SK-N-SH treated with all-trans-retinoic acid at 6 μM for 48 hours (cell line): ENCODE results near the gene ATP1A2.

ENCODE experiments used
- ATAC-seq: fragments of 200-7000 bp; cut with Tn5 transposase; 3 replicates; pipeline ENCODE4 v1.9.1; 2020; ENCODE audit warnings: mild to moderate bottlenecking, moderate library complexity
- ARNTL ChIP-seq: fragments of 450-650 bp; formaldehyde crosslinking; IDR thresholded peaks from 2 replicates; pipeline ENCODE4 v1.5.0; 2020; ENCODE audit warnings: low read depth, mild to moderate bottlenecking, moderate library complexity, borderline replicate concordance
- BACH2 ChIP-seq: fragments of 250-450 bp; sonication (Bioruptor Pico); IDR thresholded peaks from 2 replicates; pipeline ENCODE4 v1.9.0; 2021; ENCODE audit warnings: mild to moderate bottlenecking, borderline replicate concordance
- CSDC2 ChIP-seq: fragments of 250-450 bp; sonication (Bioruptor Pico); IDR thresholded peaks from 2 replicates; pipeline ENCODE4 v1.5.0; 2020; ENCODE audit warnings: mild to moderate bottlenecking, moderate library complexity
- ESRRG ChIP-seq: fragments of 250-450 bp; sonication (Bioruptor Pico); IDR thresholded peaks from 2 replicates; pipeline ENCODE4 v1.6.1; 2021; ENCODE audit warnings: mild to moderate bottlenecking
- GLIS3 ChIP-seq: fragments of 250-450 bp; sonication (Bioruptor Pico); IDR thresholded peaks from 2 replicates; pipeline ENCODE4 v1.5.0; 2020; ENCODE audit warnings: mild to moderate bottlenecking, moderate library complexity
- OSR1 ChIP-seq: fragments of 250-450 bp; sonication (Bioruptor Pico); IDR thresholded peaks from 2 replicates; pipeline ENCODE4 v1.8.0; 2022; ENCODE audit warnings: moderate library complexity, mild to moderate bottlenecking, inconsistent platforms
- PPARA ChIP-seq: fragments of 250-450 bp; sonication (Bioruptor Pico); IDR thresholded peaks from 2 replicates; pipeline ENCODE4 v1.5.0; 2020; ENCODE audit warnings: mild to moderate bottlenecking, borderline replicate concordance
- RARB ChIP-seq: fragments of 250-450 bp; sonication (Bioruptor Pico); IDR thresholded peaks from 2 replicates; pipeline ENCODE4 v1.8.0; 2021; ENCODE audit warnings: mild to moderate bottlenecking, moderate library complexity
- SNAI2 ChIP-seq: fragments of 250-450 bp; sonication (Bioruptor Pico); IDR thresholded peaks from 2 replicates; pipeline ENCODE4 v1.5.0; 2020; ENCODE audit warnings: mild to moderate bottlenecking, moderate library complexity
- ZC3H10 ChIP-seq: fragments of 250-450 bp; sonication (Bioruptor Pico); IDR thresholded peaks from 2 replicates; pipeline ENCODE4 v1.5.1; 2021; ENCODE audit warnings: mild to moderate bottlenecking, moderate library complexity
- ZFP3 ChIP-seq: fragments of 250-450 bp; sonication (Bioruptor Pico); IDR thresholded peaks from 2 replicates; pipeline ENCODE4 v1.5.0; 2020; ENCODE audit warnings: mild to moderate bottlenecking, moderate library complexity
- ZFP30 ChIP-seq: fragments of 450-650 bp; formaldehyde crosslinking; IDR thresholded peaks from 2 replicates; pipeline ENCODE4 v1.5.0; 2022; ENCODE audit warnings: mild to moderate bottlenecking, moderate library complexity
- ZNF565 ChIP-seq: fragments of 450-650 bp; formaldehyde crosslinking; conservative IDR thresholded peaks from 2 replicates; pipeline ENCODE4 v1.5.0; 2020; ENCODE audit warnings: low read depth, mild to moderate bottlenecking, moderate library complexity
- ZNF70 ChIP-seq: fragments of 450-650 bp; formaldehyde crosslinking; IDR thresholded peaks from 2 replicates; pipeline ENCODE4 v1.5.0; 2020; ENCODE audit warnings: mild to moderate bottlenecking, moderate library complexity
- ZNF8 ChIP-seq: fragments of 450-650 bp; formaldehyde crosslinking; IDR thresholded peaks from 2 replicates; pipeline ENCODE4 v1.5.0; 2020; ENCODE audit warnings: mild to moderate bottlenecking, moderate library complexity
- TF ChIP-seq, protein P1 (sequence below): fragments of 250-450 bp; sonication (Bioruptor Pico); IDR thresholded peaks from 2 replicates; pipeline ENCODE4 v1.5.1; 2021; ENCODE audit warnings: mild to moderate bottlenecking, moderate library complexity
- TF ChIP-seq, protein P2 (sequence below): fragments of 250-450 bp; sonication (Bioruptor Pico); IDR thresholded peaks from 2 replicates; pipeline ENCODE4 v1.8.0; 2020; ENCODE audit warnings: mild to moderate bottlenecking, moderate library complexity, borderline replicate concordance
- TF ChIP-seq, protein P3 (sequence below): fragments of 250-450 bp; sonication (Bioruptor Pico); IDR thresholded peaks from 2 replicates; pipeline ENCODE4 v1.8.0; 2021; ENCODE audit warnings: low read depth, mild to moderate bottlenecking, moderate library complexity, borderline replicate concordance

ATP1A2 gene

DNA sequence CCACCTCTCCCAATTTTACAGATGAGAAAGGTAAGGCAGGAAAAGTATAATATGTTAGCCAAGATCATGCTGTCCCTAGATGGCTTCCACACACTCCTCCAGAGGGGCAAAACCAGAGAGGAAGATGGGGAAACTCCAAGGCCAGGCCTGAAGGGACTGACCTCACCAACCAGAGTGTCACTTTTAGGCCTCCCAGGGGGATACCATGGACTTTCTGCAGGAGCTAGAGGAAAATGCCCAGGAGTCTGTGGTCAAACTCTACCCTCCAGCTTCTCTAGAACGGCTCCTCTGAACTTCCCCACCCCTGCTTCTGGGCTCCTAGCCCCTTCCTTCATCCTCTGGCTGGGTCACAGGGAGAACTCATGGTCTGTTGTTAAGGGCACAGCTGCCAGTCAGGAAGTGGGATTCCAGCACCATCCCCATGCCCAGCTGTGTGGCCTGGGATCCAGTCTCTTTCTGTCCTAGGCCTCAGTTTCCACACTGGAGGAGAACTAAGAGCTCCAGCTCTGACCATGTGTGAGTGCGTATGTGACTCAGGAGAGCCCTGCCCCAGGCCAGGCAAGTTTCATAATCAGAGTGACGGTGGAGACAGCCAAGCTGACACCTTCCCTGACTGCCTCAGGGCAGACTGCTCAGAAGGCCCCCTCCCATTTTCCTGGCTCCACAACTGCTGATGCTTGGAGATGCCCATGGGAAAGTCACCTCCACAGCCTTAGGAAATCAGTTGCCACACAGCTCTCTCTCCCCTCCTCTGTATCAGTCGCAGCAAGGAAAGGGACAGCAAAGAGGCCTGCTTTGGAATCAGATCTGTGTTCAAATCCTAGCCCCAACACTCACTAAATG is 19.1 kb upstream of the ATP1A2 start:
- TF ChIP-seq BACH2 (CRISPR knock-in tag) = no peak
- no peak for TF ChIP-seq ZC3H10 (CRISPR knock-in tag)
- no peak for TF ChIP-seq ZFP3 (CRISPR knock-in tag)
- TF ChIP-seq ZNF8 (CRISPR knock-in tag) = no peak
- TF ChIP-seq, protein P1, sequence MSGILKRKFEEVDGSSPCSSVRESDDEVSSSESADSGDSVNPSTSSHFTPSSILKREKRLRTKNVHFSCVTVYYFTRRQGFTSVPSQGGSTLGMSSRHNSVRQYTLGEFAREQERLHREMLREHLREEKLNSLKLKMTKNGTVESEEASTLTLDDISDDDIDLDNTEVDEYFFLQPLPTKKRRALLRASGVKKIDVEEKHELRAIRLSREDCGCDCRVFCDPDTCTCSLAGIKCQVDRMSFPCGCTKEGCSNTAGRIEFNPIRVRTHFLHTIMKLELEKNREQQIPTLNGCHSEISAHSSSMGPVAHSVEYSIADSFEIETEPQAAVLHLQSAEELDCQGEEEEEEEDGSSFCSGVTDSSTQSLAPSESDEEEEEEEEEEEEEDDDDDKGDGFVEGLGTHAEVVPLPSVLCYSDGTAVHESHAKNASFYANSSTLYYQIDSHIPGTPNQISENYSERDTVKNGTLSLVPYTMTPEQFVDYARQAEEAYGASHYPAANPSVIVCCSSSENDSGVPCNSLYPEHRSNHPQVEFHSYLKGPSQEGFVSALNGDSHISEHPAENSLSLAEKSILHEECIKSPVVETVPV (CRISPR knock-in tag) = no peak
- no peak for ATAC-seq

- TF ChIP-seq, protein P1 (CRISPR knock-in tag) = no peak
- TF ChIP-seq OSR1 (CRISPR knock-in tag) (no peak), PPARA (no peak), ZC3H10 (CRISPR knock-in tag) (no peak)
- TF ChIP-seq, protein P2, sequence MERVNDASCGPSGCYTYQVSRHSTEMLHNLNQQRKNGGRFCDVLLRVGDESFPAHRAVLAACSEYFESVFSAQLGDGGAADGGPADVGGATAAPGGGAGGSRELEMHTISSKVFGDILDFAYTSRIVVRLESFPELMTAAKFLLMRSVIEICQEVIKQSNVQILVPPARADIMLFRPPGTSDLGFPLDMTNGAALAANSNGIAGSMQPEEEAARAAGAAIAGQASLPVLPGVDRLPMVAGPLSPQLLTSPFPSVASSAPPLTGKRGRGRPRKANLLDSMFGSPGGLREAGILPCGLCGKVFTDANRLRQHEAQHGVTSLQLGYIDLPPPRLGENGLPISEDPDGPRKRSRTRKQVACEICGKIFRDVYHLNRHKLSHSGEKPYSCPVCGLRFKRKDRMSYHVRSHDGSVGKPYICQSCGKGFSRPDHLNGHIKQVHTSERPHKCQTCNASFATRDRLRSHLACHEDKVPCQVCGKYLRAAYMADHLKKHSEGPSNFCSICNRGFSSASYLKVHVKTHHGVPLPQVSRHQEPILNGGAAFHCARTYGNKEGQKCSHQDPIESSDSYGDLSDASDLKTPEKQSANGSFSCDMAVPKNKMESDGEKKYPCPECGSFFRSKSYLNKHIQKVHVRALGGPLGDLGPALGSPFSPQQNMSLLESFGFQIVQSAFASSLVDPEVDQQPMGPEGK (CRISPR knock-in tag) = no peak
- TF ChIP-seq, all 23 proteins: peak for 0
- ATAC-seq = no peak
These were observed 18.2 kb upstream of the ATP1A2 start for GRCh38 chr1:160097151-160097910.

DNA sequence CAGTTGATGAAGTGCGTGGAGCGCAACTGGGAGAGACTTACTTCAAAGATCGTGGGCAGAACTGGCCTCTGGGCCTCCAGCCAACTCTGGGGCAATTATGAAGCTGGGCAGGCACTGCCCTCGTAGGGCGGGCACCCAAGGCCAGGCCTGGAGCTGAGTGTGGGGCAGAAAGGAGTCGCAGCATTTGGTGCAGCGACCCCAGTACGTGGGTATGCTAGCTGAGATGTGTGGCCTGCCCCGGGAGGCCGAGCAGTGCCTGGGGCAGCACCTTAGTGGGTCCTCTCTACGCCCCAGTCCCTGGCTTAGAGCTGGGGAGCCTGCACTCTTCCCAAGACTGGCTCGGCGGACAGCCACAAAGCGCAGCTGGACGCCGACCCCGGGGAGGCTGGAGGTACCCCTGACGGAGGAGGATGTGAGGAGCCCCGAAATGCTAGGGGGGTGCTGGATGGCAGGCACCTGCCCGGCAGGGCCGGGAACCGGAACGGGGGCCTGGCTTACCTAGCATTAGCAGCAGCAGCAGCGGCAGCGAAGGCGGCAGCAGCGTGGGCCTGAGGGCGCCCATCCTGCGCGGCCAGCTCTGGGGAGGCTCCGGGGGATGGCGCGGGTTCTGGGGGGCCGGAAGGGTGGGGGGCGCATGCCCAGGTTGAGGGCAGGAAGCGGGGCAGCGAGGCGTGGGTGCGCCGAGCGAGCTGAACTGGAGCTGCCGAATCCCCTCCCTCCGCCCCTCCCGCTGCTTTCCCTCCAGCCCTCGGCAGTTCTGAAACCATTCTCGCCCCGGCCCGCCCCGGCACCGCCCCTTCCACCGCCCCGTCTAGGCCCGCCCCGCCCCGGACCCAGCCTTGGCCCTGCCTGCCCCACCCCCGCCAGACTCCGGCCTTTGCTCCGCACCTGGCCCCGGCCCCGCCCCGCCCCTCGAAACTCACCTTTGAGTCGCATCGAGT is 17.4 kb upstream of the ATP1A2 start, which contains the start of gene IGSF8:
IGSF8 (minus strand) TSS at position 709 of the 941 bp plus-strand sequence; CDS start at position 562, 147 bp downstream.
- TF ChIP-seq ESRRG (CRISPR knock-in tag) (no peak), ARNTL (CRISPR knock-in tag) (no peak), BACH2 (CRISPR knock-in tag) (no peak), ZC3H10 (CRISPR knock-in tag) (no peak), ZFP30 (CRISPR knock-in tag) (no peak), ZNF8 (CRISPR knock-in tag) (no peak), RARB (CRISPR knock-in tag) (no peak), GLIS3 (CRISPR knock-in tag) (no peak), CSDC2 (no peak), PPARA (no peak), ZFP3 (CRISPR knock-in tag) (no peak), ZNF565 (CRISPR knock-in tag) (no peak), SNAI2 (CRISPR knock-in tag) (no peak), ZNF70 (CRISPR knock-in tag) (no peak)
- TF ChIP-seq, protein P3, sequence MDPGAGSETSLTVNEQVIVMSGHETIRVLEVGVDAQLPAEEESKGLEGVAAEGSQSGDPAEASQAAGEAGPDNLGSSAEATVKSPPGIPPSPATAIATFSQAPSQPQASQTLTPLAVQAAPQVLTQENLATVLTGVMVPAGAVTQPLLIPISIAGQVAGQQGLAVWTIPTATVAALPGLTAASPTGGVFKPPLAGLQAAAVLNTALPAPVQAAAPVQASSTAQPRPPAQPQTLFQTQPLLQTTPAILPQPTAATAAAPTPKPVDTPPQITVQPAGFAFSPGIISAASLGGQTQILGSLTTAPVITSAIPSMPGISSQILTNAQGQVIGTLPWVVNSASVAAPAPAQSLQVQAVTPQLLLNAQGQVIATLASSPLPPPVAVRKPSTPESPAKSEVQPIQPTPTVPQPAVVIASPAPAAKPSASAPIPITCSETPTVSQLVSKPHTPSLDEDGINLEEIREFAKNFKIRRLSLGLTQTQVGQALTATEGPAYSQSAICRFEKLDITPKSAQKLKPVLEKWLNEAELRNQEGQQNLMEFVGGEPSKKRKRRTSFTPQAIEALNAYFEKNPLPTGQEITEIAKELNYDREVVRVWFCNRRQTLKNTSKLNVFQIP (CRISPR knock-in tag) = no peak
- TF ChIP-seq, protein P1 (CRISPR knock-in tag) = no peak
- TF ChIP-seq, protein P2 (CRISPR knock-in tag) = no peak

More for the DNA sequence above, 17.4 kb upstream of the ATP1A2 start, which contains the start of gene IGSF8:
- peak; percentile 79 for ATAC-seq
